Measurements from ENCODE around the gene PAPPA. TPM values are rescaled to one million over a fixed set of nuclear protein-coding genes. Genes with fewer than 3 reads are reported as not detected.

The PAPPA gene
- total RNA-seq, 1 donor from 2014 or later = 0.15 TPM

DNA sequence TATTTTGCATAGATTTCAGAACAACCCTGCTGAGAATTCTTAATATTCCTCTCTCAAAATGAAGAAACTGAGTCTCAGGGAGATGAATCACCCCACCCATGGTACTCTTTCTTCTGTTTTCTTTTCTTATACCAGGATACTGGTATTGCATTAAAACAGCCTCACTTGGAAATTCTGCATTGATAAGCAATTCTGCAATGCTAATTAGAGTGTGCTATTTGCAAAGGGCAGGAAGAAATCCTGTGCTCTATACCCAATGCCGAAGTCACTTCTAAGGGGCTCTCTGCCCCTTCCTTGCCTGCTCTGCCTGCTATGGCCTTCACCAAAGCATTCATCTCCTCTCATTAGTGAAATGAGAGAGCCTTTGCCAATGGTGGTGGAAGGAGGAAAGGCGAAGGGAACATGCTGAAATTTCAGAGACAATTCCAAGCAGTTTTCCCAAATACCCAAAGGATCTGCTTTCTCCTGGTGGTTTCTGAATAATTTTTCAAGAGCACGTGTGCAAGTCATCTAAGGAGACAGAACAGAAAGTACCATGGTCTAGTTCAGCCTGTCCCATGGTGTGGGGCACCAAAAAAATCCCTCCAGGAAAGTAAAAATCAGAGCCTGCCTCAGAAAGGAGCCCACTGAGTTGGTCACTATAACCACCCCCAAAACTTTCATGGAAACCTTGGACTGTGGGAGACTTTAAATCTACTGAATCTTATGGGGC lies 156.5 kb downstream of the PAPPA start:
- peaks cover 20% of the 10 kb centered on the region for H3K36me3 Mint-ChIP-seq
- H3K4me1 Mint-ChIP-seq = peaks cover 12% of the 10 kb centered on the region
- no peaks in the 10 kb centered on the region for H3K9me3 ChIP-seq (ENCODE audit: low read depth)
- no peak for DNase-seq (ENCODE audit: low spot score)
- peaks cover 41% of the 10 kb centered on the region for H3K27me3 ChIP-seq
- no peak overlapping the region for H3K27ac Mint-ChIP-seq
- H3K4me2 ChIP-seq = no peak overlapping the region
- TF ChIP-seq EZH2 (IDR thresholded peaks at IDR 0.05) (no peak), EZH2phosphoT487 (IDR thresholded peaks at IDR 0.05) (no peak)
- TF ChIP-seq, protein P1, sequence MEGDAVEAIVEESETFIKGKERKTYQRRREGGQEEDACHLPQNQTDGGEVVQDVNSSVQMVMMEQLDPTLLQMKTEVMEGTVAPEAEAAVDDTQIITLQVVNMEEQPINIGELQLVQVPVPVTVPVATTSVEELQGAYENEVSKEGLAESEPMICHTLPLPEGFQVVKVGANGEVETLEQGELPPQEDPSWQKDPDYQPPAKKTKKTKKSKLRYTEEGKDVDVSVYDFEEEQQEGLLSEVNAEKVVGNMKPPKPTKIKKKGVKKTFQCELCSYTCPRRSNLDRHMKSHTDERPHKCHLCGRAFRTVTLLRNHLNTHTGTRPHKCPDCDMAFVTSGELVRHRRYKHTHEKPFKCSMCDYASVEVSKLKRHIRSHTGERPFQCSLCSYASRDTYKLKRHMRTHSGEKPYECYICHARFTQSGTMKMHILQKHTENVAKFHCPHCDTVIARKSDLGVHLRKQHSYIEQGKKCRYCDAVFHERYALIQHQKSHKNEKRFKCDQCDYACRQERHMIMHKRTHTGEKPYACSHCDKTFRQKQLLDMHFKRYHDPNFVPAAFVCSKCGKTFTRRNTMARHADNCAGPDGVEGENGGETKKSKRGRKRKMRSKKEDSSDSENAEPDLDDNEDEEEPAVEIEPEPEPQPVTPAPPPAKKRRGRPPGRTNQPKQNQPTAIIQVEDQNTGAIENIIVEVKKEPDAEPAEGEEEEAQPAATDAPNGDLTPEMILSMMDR (IDR thresholded peaks at IDR 0.05) = no peak
- H3K79me2 ChIP-seq (ENCODE audit: low read depth) = no peaks in the 10 kb centered on the region
- H3K4me3 ChIP-seq = no peak overlapping the region
- H4K20me1 ChIP-seq (ENCODE audit: low read depth) = no peaks in the 10 kb centered on the region
- H3K9ac ChIP-seq = no peak overlapping the region
- no peak overlapping the region for H3K4me3 Mint-ChIP-seq
- no peaks in the 10 kb centered on the region for H3K4me1 ChIP-seq
- no peak overlapping the region for H3K27ac ChIP-seq
- H3K9me3 Mint-ChIP-seq = peaks cover 5% of the 10 kb centered on the region
- H3K27me3 Mint-ChIP-seq (ENCODE audit: insufficient read depth, low read depth) = peaks cover 6% of the 10 kb centered on the region
- no peaks in the 10 kb centered on the region for H3F3A ChIP-seq (ENCODE audit: low read depth)
- no peak overlapping the region for H2AFZ ChIP-seq (replicated peaks)
- no peaks in the 10 kb centered on the region for H3K36me3 ChIP-seq

DNA sequence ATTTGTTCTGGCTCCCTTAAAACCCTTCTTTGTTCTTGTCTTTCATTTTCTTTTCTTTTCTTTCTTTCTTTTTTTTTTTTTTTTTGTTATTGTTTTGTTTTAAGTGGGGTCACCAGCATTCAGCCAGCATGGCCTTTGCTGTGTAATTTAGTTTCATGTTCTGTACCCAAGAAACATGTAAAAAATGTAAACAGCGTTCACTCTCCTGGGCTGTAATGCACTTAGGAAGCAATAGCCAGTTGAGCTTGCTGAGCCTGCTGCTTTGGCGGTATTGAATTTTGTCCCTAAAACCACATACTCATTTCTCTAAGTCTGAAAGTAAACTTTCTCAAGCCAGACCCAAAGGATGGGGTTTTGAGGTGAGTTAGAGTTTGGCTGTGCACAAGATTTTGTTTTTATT lies 158.6 kb downstream of the PAPPA start:
- no peak overlapping the region for H3K9ac ChIP-seq
- H3K4me3 Mint-ChIP-seq = no peak overlapping the region
- peaks cover 10% of the 10 kb centered on the region for H3K4me1 Mint-ChIP-seq
- no peaks in the 10 kb centered on the region for H3K4me1 ChIP-seq
- peaks cover 5% of the 10 kb centered on the region for H3K9me3 Mint-ChIP-seq
- H3K36me3 ChIP-seq = no peaks in the 10 kb centered on the region
- no peaks in the 10 kb centered on the region for H3K79me2 ChIP-seq (ENCODE audit: low read depth)
- H3K27me3 Mint-ChIP-seq (ENCODE audit: insufficient read depth, low read depth) = peaks cover 19% of the 10 kb centered on the region
- no peak overlapping the region for H3K4me2 ChIP-seq
- no peak overlapping the region for H3K27ac ChIP-seq
- no peak overlapping the region for H3K27ac Mint-ChIP-seq
- peaks cover 15% of the 10 kb centered on the region for H3K36me3 Mint-ChIP-seq
- no peak overlapping the region for H2AFZ ChIP-seq (replicated peaks)
- no peak for TF ChIP-seq EZH2 (IDR thresholded peaks at IDR 0.05)
- no peak for TF ChIP-seq EZH2phosphoT487 (IDR thresholded peaks at IDR 0.05)
- TF ChIP-seq, protein P1 (IDR thresholded peaks at IDR 0.05) = no peak
- H3K27me3 ChIP-seq = peaks cover 57% of the 10 kb centered on the region
- no peaks in the 10 kb centered on the region for H3K9me3 ChIP-seq (ENCODE audit: low read depth)
- DNase-seq (ENCODE audit: low spot score) = no peak
- H4K20me1 ChIP-seq (ENCODE audit: low read depth) = peaks cover 10% of the 10 kb centered on the region
- no peak overlapping the region for H3K4me3 ChIP-seq
- H3F3A ChIP-seq (ENCODE audit: low read depth) = no peaks in the 10 kb centered on the region

DNA sequence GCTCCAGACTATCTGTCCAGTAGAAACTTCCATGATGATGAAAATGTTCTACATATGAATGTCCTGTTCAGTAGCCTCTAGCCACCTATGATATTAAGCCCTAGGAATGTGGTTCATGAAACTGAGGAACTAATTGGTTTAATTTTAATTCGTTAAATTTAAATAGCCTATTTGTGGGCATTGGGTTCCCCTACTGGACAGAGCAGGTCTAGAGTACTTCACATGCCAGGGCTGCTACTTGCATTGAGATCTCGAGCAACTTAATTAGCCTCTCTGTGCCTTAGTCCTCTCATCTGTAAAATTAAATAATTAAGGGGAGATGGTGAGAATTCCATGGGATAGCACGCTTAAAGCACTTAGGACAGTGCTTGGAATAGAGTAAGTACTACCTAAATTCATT lies 160.0 kb downstream of the PAPPA start:
- peaks cover 72% of the 10 kb centered on the region for H3K27me3 ChIP-seq
- Mint-ChIP-seq H3K9me3 (peaks cover 5% of the 10 kb centered on the region), H3K36me3 (peaks cover 15% of the 10 kb centered on the region), H3K4me1 (peaks cover 19% of the 10 kb centered on the region), H3K4me3 (no peak overlapping the region), H3K27ac (no peak overlapping the region), H3K27me3 (ENCODE audit: insufficient read depth, low read depth) (peaks cover 24% of the 10 kb centered on the region)
- DNase-seq (ENCODE audit: low spot score) = no peak
- no peak overlapping the region for H3K4me2 ChIP-seq
- no peaks in the 10 kb centered on the region for H3F3A ChIP-seq (ENCODE audit: low read depth)
- H3K27ac ChIP-seq = no peak overlapping the region
- no peak for TF ChIP-seq EZH2 (IDR thresholded peaks at IDR 0.05)
- TF ChIP-seq, protein P1 (IDR thresholded peaks at IDR 0.05) = peak; percentile 24
- no peak for TF ChIP-seq EZH2phosphoT487 (IDR thresholded peaks at IDR 0.05)
- no peak overlapping the region for H2AFZ ChIP-seq (replicated peaks)
- peaks cover 19% of the 10 kb centered on the region for H4K20me1 ChIP-seq (ENCODE audit: low read depth)
- H3K4me1 ChIP-seq = peaks cover 2% of the 10 kb centered on the region
- no peaks in the 10 kb centered on the region for H3K9me3 ChIP-seq (ENCODE audit: low read depth)
- H3K9ac ChIP-seq = no peak overlapping the region
- no peaks in the 10 kb centered on the region for H3K36me3 ChIP-seq
- H3K4me3 ChIP-seq = no peak overlapping the region
- H3K79me2 ChIP-seq (ENCODE audit: low read depth) = no peaks in the 10 kb centered on the region

Data from neural progenitor cell (in vitro differentiated cells).